BLaER1 (cell line): ENCODE measurements around the gene POM121.
"Not testable (repeated sequence)": the region's sequence is repeated elsewhere in the genome, so short reads cannot be mapped to it uniquely, and the experiment has no call there.

Experiments used
- H3K27ac ChIP-seq: shearing (Covaris generic); formaldehyde crosslinking; 2 replicates; pipeline ENCODE4 v1.8.1; 2022
- H3K27me3 ChIP-seq: shearing (Covaris generic); formaldehyde crosslinking; 2 replicates; pipeline ENCODE4 v1.8.1; 2022
- H3K36me3 ChIP-seq: shearing (Covaris generic); formaldehyde crosslinking; 2 replicates; pipeline ENCODE4 v1.8.1; 2022
- H3K4me1 ChIP-seq: shearing (Covaris generic); formaldehyde crosslinking; 2 replicates; pipeline ENCODE4 v1.8.1; 2022
- H3K4me2 ChIP-seq: shearing (Covaris generic); formaldehyde crosslinking; 2 replicates; pipeline ENCODE4 v1.8.1; 2022
- H3K4me3 ChIP-seq: shearing (Covaris generic); formaldehyde crosslinking; 2 replicates; pipeline ENCODE4 v1.8.1; 2022
- H3K9ac ChIP-seq: shearing (Covaris generic); formaldehyde crosslinking; 2 replicates; pipeline ENCODE4 v1.8.1; 2022
- H3K9me3 ChIP-seq: shearing (Covaris generic); formaldehyde crosslinking; 2 replicates; pipeline ENCODE4 v1.8.1; 2022
- H4K20me1 ChIP-seq: shearing (Covaris generic); formaldehyde crosslinking; 2 replicates; pipeline ENCODE4 v1.8.1; 2022
- Cebpa-rat ChIP-seq: shearing (Covaris generic); IDR thresholded peaks from 2 replicates; pipeline ENCODE4 v1.8.1; 2022

The POM121 gene

DNA sequence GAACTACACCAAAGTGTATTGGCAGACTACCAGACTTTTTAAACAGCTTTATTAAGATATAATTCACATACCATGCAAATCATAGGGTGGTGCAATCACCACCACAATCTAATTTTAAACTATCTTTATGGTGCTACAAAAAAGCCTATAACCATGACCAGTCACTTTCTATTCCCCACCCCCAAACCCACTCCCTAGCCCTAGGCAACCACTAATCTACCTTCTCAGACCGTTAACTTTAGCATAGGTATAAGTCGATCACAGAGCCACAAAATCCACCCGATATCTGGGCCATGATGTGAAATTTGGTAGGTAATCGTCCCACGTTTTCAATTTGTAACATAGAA lies 536 bp upstream of the POM121 start:
- Histone ChIP-seq H3K36me3 (peaks cover 53% of the 10 kb centered on the region), H3K9me3 (no peaks in the 10 kb centered on the region)

DNA sequence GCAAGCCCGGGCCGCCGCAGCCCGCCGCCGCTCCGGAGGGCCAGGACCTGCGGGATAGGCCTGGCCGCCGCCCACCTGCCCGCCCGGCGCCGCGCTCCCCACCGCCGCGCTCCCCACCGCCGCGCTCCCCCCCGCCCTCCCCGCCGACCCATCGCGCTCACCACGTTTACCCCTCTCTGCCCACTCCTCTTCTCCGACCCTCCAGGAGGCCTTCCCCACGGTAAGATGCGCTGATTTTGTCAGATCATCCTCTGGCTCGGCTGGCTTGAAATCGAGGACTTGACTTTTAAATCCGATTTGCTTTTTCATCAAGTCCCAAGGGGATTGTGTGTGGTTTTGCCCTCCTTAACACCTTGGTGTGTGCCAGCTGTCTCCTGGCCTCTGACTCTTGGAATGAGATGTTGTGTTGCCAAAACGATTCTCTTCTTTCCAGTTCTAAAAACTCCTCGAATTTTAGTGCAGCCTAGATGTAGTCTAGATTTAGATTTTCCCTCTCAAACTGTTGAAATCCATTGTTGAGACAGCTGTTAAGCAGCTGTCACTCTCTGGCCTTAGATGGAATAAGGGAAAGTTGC lies 738 bp downstream of the POM121 start:
- Histone ChIP-seq H3K4me1 (peaks cover 16% of the 10 kb centered on the region), H3K4me3 (peak overlapping the region; percentile 94), H3K9me3 (no peaks in the 10 kb centered on the region), H3K27ac (peak overlapping the region; percentile 92), H3K36me3 (peaks cover 54% of the 10 kb centered on the region), H3K9ac (peak overlapping the region; percentile 93), H4K20me1 (peaks cover 39% of the 10 kb centered on the region), H3K4me2 (peak overlapping the region; percentile 88), H3K27me3 (no peaks in the 10 kb centered on the region)
- no peak for TF ChIP-seq Cebpa-rat

More for the DNA sequence above, 536 bp upstream of the POM121 start:
- Histone ChIP-seq H3K9ac (peak overlapping the region; percentile 93), H3K27ac (peak overlapping the region; percentile 92), H4K20me1 (peaks cover 45% of the 10 kb centered on the region), H3K4me3 (peak overlapping the region; percentile 94), H3K4me1 (peaks cover 16% of the 10 kb centered on the region), H3K27me3 (no peaks in the 10 kb centered on the region), H3K4me2 (peak overlapping the region; percentile 88)
- no peak for TF ChIP-seq Cebpa-rat

GRCh38 chr7:72927791-72928190 lies 2.9 kb downstream of the POM121 start:
- H3K9me3 ChIP-seq, H3K9ac ChIP-seq, H3K27ac ChIP-seq, H3K4me2 ChIP-seq, H3K27me3 ChIP-seq, H3K4me3 ChIP-seq: not testable (repeated sequence)
- H3K4me1 ChIP-seq, result peaks cover 16% of the 10 kb centered on the region
- H3K36me3 ChIP-seq, result peaks cover 57% of the 10 kb centered on the region
- H4K20me1 ChIP-seq, result peaks cover 22% of the 10 kb centered on the region

DNA sequence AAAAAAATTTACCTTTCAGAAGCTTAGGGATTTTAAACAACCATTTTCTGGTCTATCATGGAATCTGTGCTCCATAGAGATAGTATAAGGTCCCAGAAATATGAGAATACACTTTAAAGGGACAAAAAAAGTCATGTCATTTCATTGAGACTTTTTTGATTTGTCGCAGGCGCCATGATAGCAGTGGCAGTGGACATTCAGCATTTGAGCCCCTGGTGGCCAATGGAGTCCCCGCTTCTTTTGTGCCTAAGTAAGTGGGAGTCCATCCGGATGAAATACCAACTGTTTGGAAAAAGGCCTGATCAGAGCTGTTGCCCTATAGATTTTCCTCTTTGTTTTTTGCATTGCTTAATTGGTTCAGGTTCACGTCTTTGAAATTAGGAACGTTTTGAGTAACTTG lies 3.3 kb downstream of the POM121 start:
- Histone ChIP-seq H3K36me3 (peaks cover 60% of the 10 kb centered on the region), H3K4me1 (peaks cover 16% of the 10 kb centered on the region), H4K20me1 (peaks cover 22% of the 10 kb centered on the region)
- H3K4me2 ChIP-seq, H3K9ac ChIP-seq, H3K27me3 ChIP-seq, H3K4me3 ChIP-seq, H3K9me3 ChIP-seq, H3K27ac ChIP-seq: not testable (repeated sequence)

- not testable (repeated sequence) for H3K27me3 ChIP-seq, H3K9me3 ChIP-seq, H3K4me3 ChIP-seq, H3K27ac ChIP-seq, H3K4me2 ChIP-seq, H3K9ac ChIP-seq
- peaks cover 11% of the 10 kb centered on the region for H3K4me1 ChIP-seq
- H4K20me1 ChIP-seq, result peaks cover 22% of the 10 kb centered on the region
- peaks cover 46% of the 10 kb centered on the region for H3K36me3 ChIP-seq
Measured at GRCh38 chr7:72942022-72942705, 17.3 kb downstream of the POM121 start.

- not testable (repeated sequence) for H3K9ac ChIP-seq, H3K4me1 ChIP-seq, H3K27me3 ChIP-seq, H3K27ac ChIP-seq, H3K4me3 ChIP-seq, H3K4me2 ChIP-seq, H3K9me3 ChIP-seq
- Histone ChIP-seq H4K20me1 (peaks cover 18% of the 10 kb centered on the region), H3K36me3 (peaks cover 46% of the 10 kb centered on the region)
Measured at GRCh38 chr7:72942956-72943355, 18.1 kb downstream of the POM121 start.

DNA sequence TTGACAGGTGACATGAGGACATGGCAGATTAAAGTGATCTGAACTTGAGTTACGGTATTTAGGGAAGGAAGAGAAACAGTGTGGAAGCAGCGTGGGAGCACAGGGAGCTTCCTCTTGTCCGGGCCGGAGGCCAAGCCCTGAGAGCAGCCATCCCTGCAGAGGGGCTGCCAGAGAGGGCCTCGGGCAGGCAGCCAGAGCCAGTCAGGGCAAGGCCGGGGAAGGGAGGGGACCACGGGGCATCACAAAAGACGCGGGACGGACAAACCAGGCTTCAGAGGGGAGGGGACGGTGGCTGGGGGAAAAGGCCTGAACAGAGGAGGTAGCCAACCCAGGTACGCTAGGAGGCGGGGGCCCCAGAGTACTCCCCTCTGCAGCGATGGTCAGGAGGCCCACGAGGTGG lies 20.0 kb downstream of the POM121 start:
- not testable (repeated sequence) for H3K4me1 ChIP-seq, H3K4me3 ChIP-seq, H3K27ac ChIP-seq, H3K27me3 ChIP-seq, H3K4me2 ChIP-seq, H3K9ac ChIP-seq, H3K9me3 ChIP-seq
- Histone ChIP-seq H4K20me1 (peaks cover 22% of the 10 kb centered on the region), H3K36me3 (peaks cover 46% of the 10 kb centered on the region)

DNA sequence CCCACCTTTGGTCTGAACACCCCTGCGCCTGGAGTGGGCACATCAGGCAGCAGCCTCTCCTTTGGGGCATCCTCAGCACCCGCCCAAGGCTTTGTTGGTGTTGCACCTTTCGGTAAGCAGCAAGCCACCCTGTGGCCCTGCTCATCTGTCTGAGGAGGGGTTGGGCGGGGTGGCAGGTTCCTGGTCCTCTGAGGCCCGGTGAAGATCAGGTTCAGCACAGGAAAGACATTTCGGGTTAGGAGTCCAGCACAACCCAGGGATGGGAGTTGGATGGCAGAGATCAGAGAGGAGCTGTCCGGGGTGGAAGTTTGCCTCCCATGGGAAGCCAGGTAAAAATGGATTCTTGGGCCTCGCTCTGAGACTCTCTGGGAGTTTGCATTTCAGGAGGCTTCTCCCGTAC lies 20.7 kb downstream of the POM121 start:
- H3K9ac ChIP-seq, H3K27me3 ChIP-seq, H3K4me1 ChIP-seq, H3K9me3 ChIP-seq, H3K27ac ChIP-seq, H3K4me2 ChIP-seq, H3K4me3 ChIP-seq: not testable (repeated sequence)
- peaks cover 22% of the 10 kb centered on the region for H4K20me1 ChIP-seq
- peaks cover 45% of the 10 kb centered on the region for H3K36me3 ChIP-seq

GRCh38 chr7:72946130-72946745 lies 21.3 kb downstream of the POM121 start:
- not testable (repeated sequence) for H3K4me1 ChIP-seq, H3K9me3 ChIP-seq, H3K4me3 ChIP-seq, H3K9ac ChIP-seq, H3K27me3 ChIP-seq, H3K27ac ChIP-seq, H3K4me2 ChIP-seq
- peaks cover 22% of the 10 kb centered on the region for H4K20me1 ChIP-seq
- peaks cover 45% of the 10 kb centered on the region for H3K36me3 ChIP-seq

DNA sequence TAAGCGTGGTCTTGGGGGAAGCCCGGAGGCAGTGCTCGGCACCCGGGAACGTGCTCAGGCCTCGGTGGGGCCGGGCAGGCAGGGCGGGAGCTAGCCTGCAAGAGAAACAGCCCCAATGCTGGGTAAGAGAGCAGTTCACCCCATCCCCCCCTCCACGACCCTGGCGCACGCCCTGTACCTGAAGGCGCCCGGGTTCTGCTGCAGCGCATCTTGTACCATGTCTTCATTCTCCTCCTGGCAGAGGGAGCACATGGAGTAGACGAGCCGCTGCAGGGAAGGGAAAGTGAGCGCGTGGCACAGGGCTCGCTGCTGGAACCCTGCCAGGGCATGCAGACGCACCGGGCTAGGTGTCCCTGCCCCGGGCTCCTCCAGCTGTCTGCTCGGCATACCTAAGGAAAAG lies 23.8 kb downstream of the POM121 start:
- not testable (repeated sequence) for H3K9ac ChIP-seq, H3K9me3 ChIP-seq, H3K4me3 ChIP-seq, H3K27ac ChIP-seq, H3K27me3 ChIP-seq, H3K4me1 ChIP-seq, H3K4me2 ChIP-seq
- peaks cover 36% of the 10 kb centered on the region for H3K36me3 ChIP-seq
- H4K20me1 ChIP-seq, result peaks cover 22% of the 10 kb centered on the region

- Histone ChIP-seq H4K20me1 (peaks cover 22% of the 10 kb centered on the region), H3K36me3 (peaks cover 35% of the 10 kb centered on the region)
- H3K4me1 ChIP-seq, H3K9me3 ChIP-seq, H3K27me3 ChIP-seq, H3K4me2 ChIP-seq, H3K4me3 ChIP-seq, H3K27ac ChIP-seq, H3K9ac ChIP-seq: not testable (repeated sequence)
Measured at GRCh38 chr7:72949276-72949675, 24.4 kb downstream of the POM121 start.

DNA sequence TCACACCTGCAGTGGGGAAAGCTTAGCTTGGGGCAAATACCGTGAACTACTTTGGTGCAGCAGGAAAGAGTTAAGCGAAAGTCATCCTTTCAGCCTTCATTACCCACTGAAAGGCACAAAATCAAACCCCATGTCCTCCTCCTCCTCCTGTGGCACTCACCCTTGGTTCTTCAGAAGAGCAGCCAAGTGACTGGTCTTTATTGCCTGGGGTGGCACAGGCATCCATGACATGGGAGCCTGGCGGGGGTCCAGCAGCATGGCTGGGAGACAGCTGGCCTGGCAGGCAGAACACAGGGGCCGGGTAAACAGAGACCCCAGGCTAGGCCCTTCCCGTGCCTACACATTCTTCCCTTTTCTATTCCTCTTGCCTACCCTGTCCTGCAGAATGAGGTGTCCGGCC lies 24.8 kb downstream of the POM121 start:
- H3K9ac ChIP-seq, H3K4me2 ChIP-seq, H3K27me3 ChIP-seq, H3K9me3 ChIP-seq, H3K4me3 ChIP-seq, H3K4me1 ChIP-seq, H3K27ac ChIP-seq: not testable (repeated sequence)
- H4K20me1 ChIP-seq, result peaks cover 22% of the 10 kb centered on the region
- peaks cover 35% of the 10 kb centered on the region for H3K36me3 ChIP-seq

DNA sequence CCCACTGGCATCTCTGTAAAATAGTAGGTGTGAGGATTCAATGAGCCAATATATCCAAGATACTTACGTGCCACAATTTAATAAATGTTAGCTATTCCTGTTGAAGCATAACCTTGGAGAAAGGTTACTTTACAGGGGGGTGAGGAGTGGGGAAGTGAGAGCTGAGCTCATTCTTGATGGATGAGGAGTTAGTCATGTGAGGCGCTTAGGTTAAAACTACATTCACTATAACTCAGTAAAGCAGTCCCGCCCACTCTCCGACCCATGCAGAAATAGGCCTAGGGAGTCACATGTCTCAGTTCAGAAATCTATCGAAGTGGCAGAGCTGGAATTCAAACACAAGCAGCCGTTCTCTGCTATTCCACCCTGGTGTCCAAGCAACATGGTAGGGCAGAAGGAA lies 25.5 kb downstream of the POM121 start:
- H3K9ac ChIP-seq, H3K9me3 ChIP-seq, H3K4me3 ChIP-seq, H3K4me2 ChIP-seq, H3K27me3 ChIP-seq, H3K4me1 ChIP-seq, H3K27ac ChIP-seq: not testable (repeated sequence)
- H4K20me1 ChIP-seq, result peaks cover 18% of the 10 kb centered on the region
- H3K36me3 ChIP-seq, result peaks cover 33% of the 10 kb centered on the region

- H3K9ac ChIP-seq, H3K36me3 ChIP-seq: not testable (repeated sequence)
Measured at GRCh38 chr7:72953901-72954562, 29.1 kb downstream of the POM121 start.

More at GRCh38 chr7:72953901-72954562, 29.1 kb downstream of the POM121 start:
- H3K27ac ChIP-seq, H3K27me3 ChIP-seq, H3K4me1 ChIP-seq, H4K20me1 ChIP-seq, H3K9me3 ChIP-seq: not testable (repeated sequence)
- Histone ChIP-seq H3K4me3 (peak overlapping the region; percentile 57), H3K4me2 (peak overlapping the region; percentile 59)
